Measurements from ENCODE around the gene ZNF595.
"Not testable (repeated sequence)": the region's sequence is repeated elsewhere in the genome, so short reads cannot be mapped to it uniquely, and the experiment has no call there.

- TF ChIP-seq, protein P1, sequence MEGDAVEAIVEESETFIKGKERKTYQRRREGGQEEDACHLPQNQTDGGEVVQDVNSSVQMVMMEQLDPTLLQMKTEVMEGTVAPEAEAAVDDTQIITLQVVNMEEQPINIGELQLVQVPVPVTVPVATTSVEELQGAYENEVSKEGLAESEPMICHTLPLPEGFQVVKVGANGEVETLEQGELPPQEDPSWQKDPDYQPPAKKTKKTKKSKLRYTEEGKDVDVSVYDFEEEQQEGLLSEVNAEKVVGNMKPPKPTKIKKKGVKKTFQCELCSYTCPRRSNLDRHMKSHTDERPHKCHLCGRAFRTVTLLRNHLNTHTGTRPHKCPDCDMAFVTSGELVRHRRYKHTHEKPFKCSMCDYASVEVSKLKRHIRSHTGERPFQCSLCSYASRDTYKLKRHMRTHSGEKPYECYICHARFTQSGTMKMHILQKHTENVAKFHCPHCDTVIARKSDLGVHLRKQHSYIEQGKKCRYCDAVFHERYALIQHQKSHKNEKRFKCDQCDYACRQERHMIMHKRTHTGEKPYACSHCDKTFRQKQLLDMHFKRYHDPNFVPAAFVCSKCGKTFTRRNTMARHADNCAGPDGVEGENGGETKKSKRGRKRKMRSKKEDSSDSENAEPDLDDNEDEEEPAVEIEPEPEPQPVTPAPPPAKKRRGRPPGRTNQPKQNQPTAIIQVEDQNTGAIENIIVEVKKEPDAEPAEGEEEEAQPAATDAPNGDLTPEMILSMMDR (IDR thresholded peaks at IDR 0.05; ENCODE audit: borderline replicate concordance, extremely low read depth, low read length, poor library complexity, severe bottlenecking), result not testable (repeated sequence)
- TF ChIP-seq EZH2 (IDR thresholded peaks at IDR 0.05; ENCODE audit: borderline replicate concordance, low read depth, low read length, severe bottlenecking), result not testable (repeated sequence)
Measured at GRCh38 chr4:43375-43774, 9.7 kb upstream of the ZNF595 start.
